NCI-H1694 treated with DMSO at 0.1 percent for 48 hours (cell line): ENCODE measurements around the gene DDX42.

Experiments
- DNase-seq: peaks from one replicate; lab custom pipeline; 2025; lab: John Stamatoyannopoulos, UW

Gene DDX42

GRCh38 chr17:63774141-63774968 is at the start of gene DDX42:
TSS of gene DDX42 (plus strand) at chr17:63774170. CDS start at chr17:63787050, 12,880 bp downstream.
- DNase-seq, result peak; percentile 36

- no peak for DNase-seq
These were observed 38.3 kb upstream of the DDX42 start for GRCh38 chr17:63735691-63736090.

GRCh38 chr17:63740464-63741142 is 33.4 kb upstream of the DDX42 start:
- no peak for DNase-seq

- DNase-seq, result peak; percentile 8
These were observed 32.9 kb upstream of the DDX42 start for GRCh38 chr17:63741143-63741407.

- peak; percentile 97 for DNase-seq
These were observed 32.4 kb upstream of the DDX42 start, which contains the start of gene STRADA for GRCh38 chr17:63741408-63742173. TSS of gene STRADA (minus strand) at chr17:63741799. CDS start at chr17:63728369, 13,430 bp downstream.

GRCh38 chr17:63751806-63752205 is 22.2 kb upstream of the DDX42 start:
- DNase-seq, result no peak

GRCh38 chr17:63752707-63753106 is 21.3 kb upstream of the DDX42 start:
- DNase-seq, result no peak

- no peak for DNase-seq
These were observed 20.8 kb upstream of the DDX42 start for GRCh38 chr17:63753215-63753614.

GRCh38 chr17:63754046-63754445 is 19.9 kb upstream of the DDX42 start:
- DNase-seq, result no peak

GRCh38 chr17:63758428-63758827 is 15.5 kb upstream of the DDX42 start:
- no peak for DNase-seq

GRCh38 chr17:63760771-63761539 is 13.0 kb upstream of the DDX42 start:
- DNase-seq, result no peak

GRCh38 chr17:63762161-63763078 is 11.6 kb upstream of the DDX42 start:
- no peak for DNase-seq

- DNase-seq, result peak; percentile 29
These were observed 9.3 kb upstream of the DDX42 start for GRCh38 chr17:63764716-63765115.

GRCh38 chr17:63766754-63767153 is 7.2 kb upstream of the DDX42 start:
- no peak for DNase-seq

- no peak for DNase-seq
These were observed 5.5 kb upstream of the DDX42 start for GRCh38 chr17:63768433-63768832.

GRCh38 chr17:63772801-63773271 is 1.1 kb upstream of the DDX42 start:
- no peak for DNase-seq

GRCh38 chr17:63773272-63774140 is 464 bp upstream of the DDX42 start, which contains the start of gene CCDC47:
TSS of gene CCDC47 (minus strand) at chr17:63773597. CDS start at chr17:63766175, 7,422 bp downstream.
- DNase-seq, result peak; percentile 99

GRCh38 chr17:63774969-63775265 is 947 bp downstream of the DDX42 start:
- DNase-seq, result no peak

- DNase-seq, result no peak
These were observed 1.4 kb downstream of the DDX42 start for GRCh38 chr17:63775420-63775819.

GRCh38 chr17:63780507-63780906 is 6.5 kb downstream of the DDX42 start:
- no peak for DNase-seq
